Lower leg skin (tissue), 3 donors: ENCODE measurements around the gene VPREB1.
"Not testable (repeated sequence)": the region's sequence is repeated elsewhere in the genome, so short reads cannot be mapped to it uniquely, and the experiment has no call there.

Source experiments
- POLR2A ChIP-seq, 2 donors: fragments of 450-650 bp; IDR thresholded peaks; one replicate each; pipeline ENCODE4 v1.6.1; 2016 to 2017; ENCODE audit warnings: antibody characterized with exemption in 2 of 2, mild to moderate bottlenecking in 1 of 2, moderate library complexity in 1 of 2
- TF ChIP-seq, protein P1 (sequence below), 3 donors: fragments of 450-650 bp; IDR thresholded peaks; one replicate each; pipeline ENCODE4 v1.5.1; 2016; ENCODE audit warnings: antibody characterized with exemption in 3 of 3, mild to moderate bottlenecking in 3 of 3, moderate library complexity in 2 of 3

DNA sequence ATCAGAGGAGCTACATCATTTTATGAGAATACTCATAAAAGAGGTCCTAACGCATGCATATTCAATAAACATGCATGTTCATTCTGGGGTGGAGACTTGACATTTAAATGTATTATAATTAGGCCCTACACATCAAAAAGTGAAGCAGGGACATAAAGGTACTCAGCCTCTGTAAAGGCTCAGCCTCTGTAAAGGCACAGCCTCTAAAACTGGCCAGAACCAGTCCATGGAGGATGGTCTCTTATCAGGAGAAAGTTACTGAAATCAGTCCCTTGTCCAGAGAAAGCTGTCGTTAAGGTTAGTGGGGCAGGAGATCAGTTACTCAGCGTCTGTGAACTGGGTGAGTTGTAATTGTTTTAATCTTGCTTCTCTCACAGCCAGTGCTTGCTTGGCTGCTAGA is 19.2 kb downstream of the VPREB1 start:
- TF ChIP-seq, protein P1, sequence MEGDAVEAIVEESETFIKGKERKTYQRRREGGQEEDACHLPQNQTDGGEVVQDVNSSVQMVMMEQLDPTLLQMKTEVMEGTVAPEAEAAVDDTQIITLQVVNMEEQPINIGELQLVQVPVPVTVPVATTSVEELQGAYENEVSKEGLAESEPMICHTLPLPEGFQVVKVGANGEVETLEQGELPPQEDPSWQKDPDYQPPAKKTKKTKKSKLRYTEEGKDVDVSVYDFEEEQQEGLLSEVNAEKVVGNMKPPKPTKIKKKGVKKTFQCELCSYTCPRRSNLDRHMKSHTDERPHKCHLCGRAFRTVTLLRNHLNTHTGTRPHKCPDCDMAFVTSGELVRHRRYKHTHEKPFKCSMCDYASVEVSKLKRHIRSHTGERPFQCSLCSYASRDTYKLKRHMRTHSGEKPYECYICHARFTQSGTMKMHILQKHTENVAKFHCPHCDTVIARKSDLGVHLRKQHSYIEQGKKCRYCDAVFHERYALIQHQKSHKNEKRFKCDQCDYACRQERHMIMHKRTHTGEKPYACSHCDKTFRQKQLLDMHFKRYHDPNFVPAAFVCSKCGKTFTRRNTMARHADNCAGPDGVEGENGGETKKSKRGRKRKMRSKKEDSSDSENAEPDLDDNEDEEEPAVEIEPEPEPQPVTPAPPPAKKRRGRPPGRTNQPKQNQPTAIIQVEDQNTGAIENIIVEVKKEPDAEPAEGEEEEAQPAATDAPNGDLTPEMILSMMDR (IDR thresholded peaks at IDR 0.05) = not testable (repeated sequence)
- not testable (repeated sequence) for TF ChIP-seq POLR2A (IDR thresholded peaks at IDR 0.05)
